HepG2 (cell line): ENCODE measurements around the gene CDHR1. TPM values are rescaled to one million over a fixed set of nuclear protein-coding genes. Genes with fewer than 3 reads are reported as not detected.

Source experiments
- ATAC-seq: fragments of 200-7000 bp; cut with Tn5 transposase; 3 replicates; pipeline ENCODE4 v1.9.1; 2020; ENCODE audit warnings: mild to moderate bottlenecking, moderate library complexity
- BruUV-seq: library from RNA; stranded (reverse); fragments of 400-500 nt; replicated peaks from 2 replicates; lab custom pipeline; 2021; lab: Mats Ljungman, UMichigan
- CTCF ChIA-PET: fragments of 300-600 bp; formaldehyde crosslinking; extraction: SDS; loops from one replicate; lab custom pipeline; 2021; ENCODE audit warnings: low total read pairs, inconsistent platforms, low intra/inter-chr PET ratio; lab: Yijun Ruan, JAX
- POLR2A ChIA-PET: fragments of 350-600 bp; sonication (Branson Sonifier 250); formaldehyde crosslinking; loops from one replicate; lab custom pipeline; 2020; ENCODE audit warnings: antibody characterized with exemption, inconsistent platforms; lab: Yijun Ruan, JAX
- DNase-seq: peaks from one replicate; pipeline ENCODE4 v3.0.0-alpha.2; 2015; ENCODE audit warnings: low spot score
- FAIRE-seq: peaks from 3 replicates; lab custom pipeline; 2011; peaks lifted over from hg19 to GRCh38; lab: Jason Lieb, UNC
- H2AFZ ChIP-seq: one replicate; pipeline ENCODE4 v1.6.1; 2011; ENCODE audit warnings: low read length, inconsistent platforms
- H3K27ac ChIP-seq: fragments of 300-600 bp; 3 replicates; pipeline ENCODE4 v1.8.0; 2011; ENCODE audit warnings: mixed run types, mild to moderate bottlenecking, mixed read lengths, low read length, inconsistent platforms; ENCODE audit not compliant: insufficient read depth; ENCODE audit errors: extremely low read length
- H3K27me3 ChIP-seq, 2 experiments: fragments of 200-600 bp in 1 of 2; 2 replicates in 1 of 2; 3 replicates in 1 of 2; pipeline versions ENCODE4 v1.6.0 to v1.8.0; 2011; ENCODE audit warnings: low read length in 2 of 2, mild to moderate bottlenecking in 2 of 2, moderate library complexity in 2 of 2, inconsistent platforms in 1 of 2; ENCODE audit not compliant: insufficient read depth in 2 of 2, control insufficient read depth in 1 of 2
- H3K36me3 ChIP-seq, 2 experiments: fragments of 200-600 bp in 1 of 2; replicated peaks in 1 of 2; 2 replicates in 1 of 2; 3 replicates in 1 of 2; pipeline versions ENCODE4 v1.5.1 to v1.8.0; 2011; ENCODE audit warnings: low read length in 2 of 2, inconsistent platforms in 1 of 2; ENCODE audit not compliant: insufficient read depth in 2 of 2, control insufficient read depth in 1 of 2
- H3K4me1 ChIP-seq: 2 replicates; pipeline ENCODE4 v1.5.1; 2012; ENCODE audit warnings: low read length, inconsistent platforms; ENCODE audit not compliant: insufficient read depth
- H3K4me2 ChIP-seq: 2 replicates; pipeline ENCODE4 v1.6.0; 2011; ENCODE audit warnings: low read depth, low read length, inconsistent platforms
- H3K4me3 ChIP-seq, 3 experiments: fragments of 200-600 bp in 1 of 3; sonication (generic), shearing (Covaris generic) in 1 of 3; replicated peaks in 1 of 3; 2 replicates each; pipeline ENCODE4 v1.5.1; 2011 to 2016; ENCODE audit warnings: low read length in 3 of 3, inconsistent platforms in 2 of 3, low read depth in 2 of 3, mild to moderate bottlenecking in 2 of 3, control low read depth in 1 of 3, mixed read lengths in 1 of 3; ENCODE audit not compliant: insufficient read depth in 1 of 3
- H3K79me2 ChIP-seq: one replicate; pipeline ENCODE4 v1.6.1; 2011; ENCODE audit warnings: low read length, inconsistent platforms; ENCODE audit not compliant: insufficient read depth
- H3K9ac ChIP-seq: 2 replicates; pipeline ENCODE4 v1.6.0; 2011; ENCODE audit warnings: mild to moderate bottlenecking, low read depth, low read length, inconsistent platforms; ENCODE audit not compliant: insufficient read depth
- H3K9me3 ChIP-seq: 2 replicates; pipeline ENCODE4 v1.5.1; 2012; ENCODE audit warnings: mild to moderate bottlenecking, low read length
- H4K20me1 ChIP-seq: 2 replicates; pipeline ENCODE4 v1.6.0; 2011; ENCODE audit warnings: inconsistent platforms, mild to moderate bottlenecking, low read length, moderate library complexity; ENCODE audit not compliant: insufficient read depth
- AKNA ChIP-seq: sonication (generic); formaldehyde crosslinking; IDR thresholded peaks from 2 replicates; pipeline ENCODE4 v1.4.0; 2020; ENCODE audit warnings: missing genetic modification reagents, borderline replicate concordance
- CREM ChIP-seq, 2 experiments: sonication (generic) in 1 of 2; formaldehyde crosslinking in 1 of 2; IDR thresholded peaks; 2 replicates each; pipeline versions ENCODE4 v1.4.0 to v1.6.1; 2016 to 2020; ENCODE audit warnings: antibody characterized with exemption in 1 of 2, mild to moderate bottlenecking in 1 of 2, missing genetic modification reagents in 1 of 2
- CTCF ChIP-seq: sonication (generic); formaldehyde crosslinking; IDR thresholded peaks from 2 replicates; pipeline ENCODE4 v1.5.0; 2020; ENCODE audit warnings: mild to moderate bottlenecking, missing genetic modification reagents, moderate library complexity
- HNF4A ChIP-seq: sonication (generic); formaldehyde crosslinking; IDR thresholded peaks from 2 replicates; pipeline ENCODE4 v1.4.0; 2020; ENCODE audit warnings: missing genetic modification reagents
- NCOA5 ChIP-seq: sonication (generic); formaldehyde crosslinking; IDR thresholded peaks from 2 replicates; pipeline ENCODE4 v1.4.0; 2020; ENCODE audit warnings: missing genetic modification reagents
- PATZ1 ChIP-seq: sonication (generic); formaldehyde crosslinking; IDR thresholded peaks from 2 replicates; pipeline ENCODE4 v1.4.0; 2020; ENCODE audit warnings: missing genetic modification reagents
- PHF20 ChIP-seq: sonication (generic); formaldehyde crosslinking; IDR thresholded peaks from 2 replicates; pipeline ENCODE4 v1.5.0; 2020; ENCODE audit warnings: mild to moderate bottlenecking, missing genetic modification reagents
- STAG1 ChIP-seq: sonication (generic); formaldehyde crosslinking; IDR thresholded peaks from 2 replicates; pipeline ENCODE4 v1.4.0; 2020; ENCODE audit warnings: missing genetic modification reagents
- ZBTB39 ChIP-seq: sonication (generic); formaldehyde crosslinking; IDR thresholded peaks from 2 replicates; pipeline ENCODE4 v1.5.0; 2020; ENCODE audit warnings: missing genetic modification reagents
- ZNF124 ChIP-seq: sonication (generic); formaldehyde crosslinking; IDR thresholded peaks from 2 replicates; pipeline ENCODE4 v1.4.0; 2020; ENCODE audit warnings: missing genetic modification reagents
- ZNF296 ChIP-seq: sonication (generic); formaldehyde crosslinking; conservative IDR thresholded peaks from 2 replicates; pipeline ENCODE4 v1.5.0; 2020; ENCODE audit warnings: mild to moderate bottlenecking, missing genetic modification reagents
- ZNF564 ChIP-seq: sonication (generic); formaldehyde crosslinking; IDR thresholded peaks from 2 replicates; pipeline ENCODE4 v1.8.1; 2023; ENCODE audit warnings: mild to moderate bottlenecking, missing genetic modification reagents
- ZNF576 ChIP-seq: sonication (generic); formaldehyde crosslinking; IDR thresholded peaks from 2 replicates; pipeline ENCODE4 v1.4.0; 2020; ENCODE audit warnings: mild to moderate bottlenecking, missing genetic modification reagents
- WGBS: methylation state at CpG from one replicate; pipeline ENCODE4 v1.1.6; 2017; ENCODE audit warnings: low lambda C conversion rate; 5-methylcytosine and 5-hydroxymethylcytosine counted together
- in situ Hi-C: cut with HindIII; loops from 2 replicates; pipeline ENCODE4 v1.10.0; 2017; ENCODE audit warnings: low pct_unique_long_range_greater_than_20kb; ENCODE audit not compliant: extremely low pct_ligation_motif_present
- intact Hi-C: fragments of 100-400 bp; cut with micrococcal nuclease; formaldehyde crosslinking; loops from one replicate; pipeline ENCODE4 v1.10.0; 2022; ENCODE audit not compliant: unreplicated experiment
- polyA plus RNA-seq, 8 experiments: library from polyadenylated mRNA; depleted of rRNA in 3 of 8; stranded (reverse) in 7 of 8; unstranded in 1 of 8; fragments of >200 nt; fragmentation: Illumina TruSeq in 4 of 8; extraction: Trizol in 4 of 8; gene quantifications; 2 replicates each; pipeline versions ENCODE4 v1.2.1 to v1.2.3, GENCODE V29; 2011 to 2016; ENCODE audit warnings: low read depth in 4 of 8, missing spikeins in 1 of 8, mixed read lengths in 1 of 8; ENCODE audit not compliant: insufficient read depth in 1 of 8
- total RNA-seq, 5 experiments: library from RNA; depleted of rRNA; stranded (reverse); fragments of >200 nt; fragmentation: Illumina TruSeq; extraction: Trizol; gene quantifications; 2 replicates each; pipeline ENCODE4 v1.2.3, GENCODE V29; 2016; ENCODE audit warnings: low read depth in 1 of 5

The CDHR1 gene
- total and polyA plus RNA-seq, 2 of the 13 experiments (the other 11 are each of a cell fraction or from before 2014, with no cell fraction given): 0.04 to 0.09 TPM

DNA sequence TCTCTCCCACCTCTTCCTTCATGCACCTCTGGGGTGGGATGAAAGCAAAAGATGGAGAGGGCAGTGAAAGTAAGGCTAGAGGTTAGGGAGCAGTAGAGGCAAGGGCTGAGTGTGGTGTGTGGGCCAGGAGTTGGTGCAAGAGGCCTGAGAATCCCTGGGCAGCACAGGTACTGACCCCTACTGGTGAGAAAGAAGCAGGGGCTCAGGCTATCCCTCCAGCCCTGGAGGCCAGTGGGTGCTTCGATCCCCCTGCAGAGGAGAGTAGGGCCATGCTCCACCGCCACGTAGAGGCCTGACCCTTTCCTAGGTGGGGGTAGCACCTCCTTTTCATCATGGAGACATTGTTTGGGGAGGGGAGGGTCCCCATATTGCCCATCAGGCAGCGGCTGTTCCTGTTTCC, 9.8 kb downstream of the CDHR1 start:
- in situ Hi-C loops (no loop called here), intact Hi-C loops (no loop called here)
- no TSS peak for BruUV-seq
- peak; percentile 27 for TF ChIP-seq STAG1 (CRISPR knock-in tag)
- TF ChIP-seq PATZ1 (CRISPR knock-in tag): no peak
- no peak for TF ChIP-seq HNF4A
- TF ChIP-seq AKNA (CRISPR knock-in tag): no peak
- no peak for TF ChIP-seq PHF20
- no peak for TF ChIP-seq NCOA5 (CRISPR knock-in tag)
- no peak for TF ChIP-seq ZBTB39 (CRISPR knock-in tag)
- no peak for TF ChIP-seq ZNF576
- no peak for TF ChIP-seq CREM (IDR thresholded peaks at IDR 0.05)
- no peak for TF ChIP-seq CREM (CRISPR knock-in tag; IDR thresholded peaks at IDR 0.05)
- no peak for TF ChIP-seq ZNF296 (CRISPR knock-in tag)
- no peak for TF ChIP-seq ZNF124 (CRISPR knock-in tag)
- peak; percentile 49 for TF ChIP-seq CTCF
- TF ChIP-seq ZNF564: no peak

More for the DNA sequence above, 9.8 kb downstream of the CDHR1 start:
- no peaks in the 10 kb centered on the region for H3K36me3 ChIP-seq
- peaks cover 1 to 17% of the 10 kb centered on the region in 2 experiments; a peak in 3 of 5 replicates for H3K27me3 ChIP-seq
- FAIRE-seq (no peak), DNase-seq (peak; percentile 12), ATAC-seq (peak; percentile 80)
- POLR2A ChIA-PET: no interaction called here
- no peaks in the 10 kb centered on the region for H3K9me3 ChIP-seq
- CTCF ChIA-PET: interaction anchor here (3.7 kb wide), 1 partner anchor 78 kb away, joined by 22 read pairs; no protein-coding TSS in a partner anchor
- no peaks in the 10 kb centered on the region for H3K4me1 ChIP-seq
- no peak overlapping the region for H3K4me2 ChIP-seq
- no peak overlapping the region for H2AFZ ChIP-seq
- H3K9ac ChIP-seq: no peak overlapping the region
- no peaks in the 10 kb centered on the region for H4K20me1 ChIP-seq
- 100% methylated on average over 1 of the region's 4 CpGs for WGBS
- H3K27ac ChIP-seq: no peak overlapping the region
- no peaks in the 10 kb centered on the region for H3K79me2 ChIP-seq
- no peak overlapping the region for H3K4me3 ChIP-seq
